Stromal cell of bone marrow (primary cell): ENCODE data around the gene C11orf87.

Experiments used
- DNase-seq: peaks from one replicate; pipeline ENCODE4 v3.0.0-alpha.2; 2012; ENCODE audit warnings: low read depth

C11orf87 gene

GRCh38 chr11:109443052-109443451 lies 21.1 kb downstream of the C11orf87 start:
- DNase-seq = no peak

DNA sequence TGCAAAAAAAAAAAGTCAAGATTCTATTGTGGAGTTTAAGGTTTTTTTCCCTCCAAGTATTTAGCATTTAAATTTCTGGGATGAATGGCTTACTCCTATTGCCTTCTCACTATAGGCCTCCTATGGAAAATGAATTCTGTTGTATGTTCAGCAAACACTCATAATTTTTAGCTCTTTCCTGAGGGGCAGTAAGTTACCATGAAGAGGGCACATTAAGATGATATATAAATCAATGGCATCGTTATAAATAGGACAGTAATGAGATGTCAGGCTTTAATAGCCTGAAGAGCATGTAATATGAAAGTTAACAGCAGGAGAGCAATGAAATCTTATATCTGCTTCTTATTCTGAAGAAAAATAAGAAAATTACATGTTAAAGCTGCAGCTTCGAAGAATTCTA lies 32.9 kb downstream of the C11orf87 start:
- no peak for DNase-seq
